ENCODE results near the gene LMF2.

- TF ChIP-seq CTCF (IDR thresholded peaks at IDR 0.05) (no peak), POLR2AphosphoS5 (IDR thresholded peaks at IDR 0.05; ENCODE audit: low read depth, low read length) (no peak), MXI1 (IDR thresholded peaks at IDR 0.05; ENCODE audit: low read depth, low read length) (no peak), SMC3 (IDR thresholded peaks at IDR 0.05; ENCODE audit: low read depth, low read length) (no peak), PBX3 (IDR thresholded peaks at IDR 0.05) (no peak), JUND (IDR thresholded peaks at IDR 0.05) (no peak)
Observed at GRCh38 chr22:50482107-50483074, 25.1 kb downstream of the LMF2 start.
